K562 (cell line): Measurements from ENCODE around the gene MITF. TPM values are rescaled to one million over a fixed set of nuclear protein-coding genes. Genes with fewer than 3 reads are reported as not detected.

ENCODE experiments used
- ATAC-seq: fragments of 200-7000 bp; cut with Tn5 transposase; 3 replicates; pipeline ENCODE4 v1.9.1; 2020; ENCODE audit warnings: moderate library complexity
- BruUV-seq: library from RNA; stranded (reverse); fragments of 400-500 nt; replicated peaks from 2 replicates; lab custom pipeline; 2021; lab: Mats Ljungman, UMichigan
- CTCF ChIA-PET: fragments of 300-600 bp; formaldehyde crosslinking; extraction: SDS; loops from one replicate; lab custom pipeline; 2021; ENCODE audit warnings: low intra/inter-chr PET ratio; lab: Yijun Ruan, JAX
- POLR2A ChIA-PET: fragments of 300-600, 350-650 bp; sonication (Branson Sonifier 250); formaldehyde crosslinking; extraction: SDS; loops from one replicate; lab custom pipeline; 2021; ENCODE audit warnings: antibody characterized with exemption, inconsistent platforms; lab: Yijun Ruan, JAX
- DNase-seq, 4 experiments: peaks; one replicate each; pipeline versions ENCODE4 v3.0.0 to v3.0.0-alpha.2; 2011 to 2018; ENCODE audit warnings: low spot score in 3 of 4, mixed read lengths in 3 of 4; ENCODE audit errors: extremely low read depth in 1 of 4
- FAIRE-seq: peaks from 2 replicates; lab custom pipeline; 2011; peaks lifted over from hg19 to GRCh38; lab: Jason Lieb, UNC
- H2AFZ ChIP-seq: 2 replicates; pipeline ENCODE4 v1.6.0; 2011; ENCODE audit warnings: low read depth, low read length, control low read depth, inconsistent platforms
- H3K27ac ChIP-seq: fragments of 200-600 bp; 3 replicates; pipeline ENCODE4 v1.8.0; 2011; ENCODE audit warnings: low read depth, mild to moderate bottlenecking, control low read depth, inconsistent platforms, low read length, moderate library complexity, mixed read lengths; ENCODE audit errors: extremely low read depth
- H3K27me3 ChIP-seq, 2 experiments: fragments of 300-600 bp in 1 of 2; 2 replicates in 1 of 2; 3 replicates in 1 of 2; pipeline versions ENCODE4 v1.6.0 to v1.8.0; 2011; ENCODE audit warnings: inconsistent platforms in 2 of 2, low read length in 2 of 2, mild to moderate bottlenecking in 1 of 2, mixed read lengths in 1 of 2, moderate library complexity in 1 of 2; ENCODE audit not compliant: control insufficient read depth in 2 of 2, insufficient read depth in 2 of 2
- H3K36me3 ChIP-seq: fragments of 300-600 bp; 3 replicates; pipeline ENCODE4 v1.8.0; 2011; ENCODE audit warnings: mild to moderate bottlenecking, low read length, inconsistent platforms; ENCODE audit not compliant: control insufficient read depth, insufficient read depth
- H3K4me1 ChIP-seq, 2 experiments: fragments of 200-600 bp in 1 of 2; replicated peaks in 1 of 2; 2 replicates in 1 of 2; 3 replicates in 1 of 2; pipeline versions ENCODE4 v1.5.1 to v1.8.0; 2011; ENCODE audit warnings: inconsistent platforms in 2 of 2, low read length in 2 of 2, mild to moderate bottlenecking in 1 of 2, mixed read lengths in 1 of 2, moderate library complexity in 1 of 2; ENCODE audit not compliant: control insufficient read depth in 2 of 2, insufficient read depth in 2 of 2
- H3K4me2 ChIP-seq: 2 replicates; pipeline ENCODE4 v1.6.1; 2011; ENCODE audit warnings: low read length, control low read depth, inconsistent platforms, mixed read lengths; ENCODE audit not compliant: insufficient read depth
- H3K4me3 ChIP-seq: fragments of 200-600 bp; sonication (generic), shearing (Covaris generic); 2 replicates; pipeline ENCODE4 v1.5.1; 2016; ENCODE audit warnings: control low read depth, inconsistent platforms
- H3K79me2 ChIP-seq: fragments of 200-600 bp; 3 replicates; pipeline ENCODE4 v1.8.0; 2011; ENCODE audit warnings: low read length, inconsistent platforms; ENCODE audit not compliant: control insufficient read depth, insufficient read depth
- H3K9ac ChIP-seq, 2 experiments: 2 replicates each; pipeline versions ENCODE4 v1.6.0 to v1.6.1; 2011; ENCODE audit warnings: low read depth in 2 of 2, low read length in 2 of 2, control low read depth in 1 of 2, inconsistent platforms in 1 of 2, mild to moderate bottlenecking in 1 of 2, mixed read lengths in 1 of 2; ENCODE audit not compliant: insufficient read depth in 1 of 2
- H3K9me1 ChIP-seq: one replicate; pipeline ENCODE4 v1.6.0; 2011; ENCODE audit warnings: inconsistent platforms, mild to moderate bottlenecking, low read length, moderate library complexity; ENCODE audit not compliant: control insufficient read depth, insufficient read depth
- H3K9me3 ChIP-seq: replicated peaks from 2 replicates; pipeline ENCODE4 v1.5.1; 2011; ENCODE audit warnings: low read depth, low read length, inconsistent platforms; ENCODE audit not compliant: control insufficient read depth, insufficient read depth
- H4K20me1 ChIP-seq: replicated peaks from 2 replicates; pipeline ENCODE4 v1.6.1; 2011; ENCODE audit warnings: low read length, inconsistent platforms, mixed read lengths; ENCODE audit not compliant: control insufficient read depth, insufficient read depth
- BRD9 ChIP-seq: fragments of 450-650 bp; IDR thresholded peaks from 2 replicates; pipeline ENCODE4 v1.6.1; 2018; ENCODE audit warnings: low read depth; ENCODE audit not compliant: partially characterized antibody
- CBX5 ChIP-seq: IDR thresholded peaks from 2 replicates; pipeline ENCODE4 v1.6.1; 2014; ENCODE audit warnings: low read depth, borderline replicate concordance
- EWSR1 ChIP-seq: fragments of 450-650 bp; IDR thresholded peaks from 2 replicates; pipeline ENCODE4 v1.6.1; 2018; ENCODE audit warnings: borderline replicate concordance, mild to moderate bottlenecking, low read depth, moderate library complexity; ENCODE audit not compliant: partially characterized antibody
- HMBOX1 ChIP-seq: sonication (generic); IDR thresholded peaks from 2 replicates; pipeline ENCODE4 v1.6.1; 2016
- IFI16 ChIP-seq: fragments of 250-450 bp; sonication (Bioruptor Pico); IDR thresholded peaks from 2 replicates; pipeline ENCODE4 v2.1.2; 2022; ENCODE audit warnings: mild to moderate bottlenecking, inconsistent platforms
- MED1 ChIP-seq: sonication (generic); formaldehyde crosslinking; IDR thresholded peaks from 2 replicates; pipeline ENCODE4 v1.8.1; 2023; ENCODE audit warnings: missing genetic modification reagents, borderline replicate concordance
- PBX2 ChIP-seq, 2 experiments: IDR thresholded peaks in 1 of 2; conservative IDR thresholded peaks in 1 of 2; 2 replicates each; pipeline ENCODE4 v1.6.1; 2016; ENCODE audit warnings: low read depth in 2 of 2, mild to moderate bottlenecking in 1 of 2, missing compliant biosample characterization in 1 of 2, missing genetic modification characterization in 1 of 2, moderate library complexity in 1 of 2
- TAF1 ChIP-seq: IDR thresholded peaks from 2 replicates; pipeline ENCODE4 v1.6.1; 2011; ENCODE audit warnings: mild to moderate bottlenecking, low read length, moderate library complexity; ENCODE audit not compliant: insufficient read depth, control insufficient read depth, severe bottlenecking; ENCODE audit errors: extremely low read depth
- WGBS: fragments of 100-300 bp; shearing (Covaris generic); methylation state at CpG from one replicate; pipeline ENCODE4 v1.1.6; 2016; ENCODE audit warnings: low coverage, mixed read lengths; ENCODE audit not compliant: insufficient coverage; ENCODE audit errors: missing lambda C conversion rate; 5-methylcytosine and 5-hydroxymethylcytosine counted together
- in situ Hi-C: fragments of 300-500 bp; cut with MboI; formaldehyde crosslinking; loops from 4 replicates; pipeline ENCODE4 v1.15.0; 2018; ENCODE audit warnings: inconsistent platforms, mixed read lengths
- intact Hi-C: fragments of 100-400 bp; cut with micrococcal nuclease; formaldehyde crosslinking; loops from 2 replicates; pipeline ENCODE4 v1.14.2; 2022
- polyA plus RNA-seq, 8 experiments: library from polyadenylated mRNA; depleted of rRNA in 4 of 8; stranded (reverse) in 5 of 8; unstranded in 3 of 8; fragments of >200 nt; fragmentation: Nextera tagmentation in 2 of 8; fragmentation: Illumina TruSeq in 1 of 8; extraction: Ambion mirVana in 2 of 8; extraction: Trizol in 1 of 8; gene quantifications; 2 replicates each; pipeline versions ENCODE4 v1.2.1 to v1.2.3, GENCODE V29; 2011 to 2014; ENCODE audit warnings: inconsistent platforms in 1 of 8, missing spikeins in 1 of 8
- total RNA-seq, 7 experiments: library from RNA; depleted of rRNA in 6 of 7; stranded (reverse); fragments of >200 nt in 6 of 7; fragmentation: Illumina TruSeq in 2 of 7; extraction: Trizol in 2 of 7; gene quantifications; 2 replicates each; pipeline versions ENCODE4 v1.2.1 to v1.2.3, GENCODE V29; 2011 to 2021; ENCODE audit warnings: low replicate concordance in 1 of 7

The MITF gene
- total and polyA plus RNA-seq, 9 of the 15 experiments (the other 6 are each of a cell fraction or from before 2014, with no cell fraction given) = 5.6 to 14.9 (median 11.1) TPM

GRCh38 chr3:69755795-69756194 lies 16.5 kb downstream of the MITF start:
- Histone ChIP-seq H3K9ac (no peak overlapping the region), H3K4me2 (no peak overlapping the region), H3K27ac (no peak overlapping the region), H3K9me1 (no peaks in the 10 kb centered on the region), H2AFZ (no peak overlapping the region), H3K4me1 (no peaks in the 10 kb centered on the region), H3K79me2 (peaks cover 49% of the 10 kb centered on the region), H3K9me3 (peaks cover 6% of the 10 kb centered on the region), H4K20me1 (no peaks in the 10 kb centered on the region), H3K4me3 (no peak overlapping the region), H3K27me3 (no peaks in the 10 kb centered on the region), H3K36me3 (no peaks in the 10 kb centered on the region; the same call in 2 of the 3 replicates)
- 10% methylated on average over 1 of the region's 1 CpG for WGBS
- TF ChIP-seq MED1 (CRISPR knock-in tag) (no peak), IFI16 (CRISPR knock-in tag) (no peak)
- FAIRE-seq (peak; percentile 59), DNase-seq (no peak), ATAC-seq (no peak)
- intact Hi-C loops (no loop called here), in situ Hi-C loops (no loop called here)
- BruUV-seq = no TSS peak
- CTCF ChIA-PET = no interaction called here
- POLR2A ChIA-PET = no interaction called here

- no peaks in the 10 kb centered on the region for H3K9me1 ChIP-seq
- H2AFZ ChIP-seq = no peak overlapping the region
- intact Hi-C loops (no loop called here), in situ Hi-C loops (no loop called here)
- ATAC-seq = 0 out of 3 replicates have a peak, but pooled peaks have one; percentile 26
- ChIA-PET CTCF (no interaction called here), POLR2A (interaction anchor here (1.8 kb wide), 1 partner anchor 9 kb away, joined by 12 read pairs; no protein-coding TSS in a partner anchor)
- H3K9me3 ChIP-seq = no peaks in the 10 kb centered on the region
- H3K36me3 ChIP-seq = no peaks in the 10 kb centered on the region
- peaks cover 8 to 46% of the 10 kb centered on the region in 2 experiments for H3K4me1 ChIP-seq
- H3K4me3 ChIP-seq = no peak overlapping the region
- H4K20me1 ChIP-seq = no peaks in the 10 kb centered on the region; the same call in 1 of the 2 replicates
- H3K4me2 ChIP-seq = no peak overlapping the region; the same call in 1 of the 2 replicates
- no peak overlapping the region for H3K27ac ChIP-seq
- no peaks in the 10 kb centered on the region for H3K27me3 ChIP-seq
- whole genome bisulfite sequencing = 6% methylated on average over 2 of the region's 2 CpGs
- FAIRE-seq = peak; percentile 77
- no peak for DNase-seq
- BruUV-seq = no TSS peak
- no peak overlapping the region for H3K9ac ChIP-seq
- peaks cover 83% of the 10 kb centered on the region for H3K79me2 ChIP-seq
- peak; percentile 74 for TF ChIP-seq HMBOX1
- TF ChIP-seq PBX2 (CRISPR knock-in tag; IDR thresholded peaks at IDR 0.05; ENCODE audit: low read depth) = no peak
- TF ChIP-seq PBX2 (tag; conservative IDR thresholded peaks at IDR 0.05; ENCODE audit: low read depth) = peak; percentile 43; the same call in 1 of the 2 replicates
- no peak for TF ChIP-seq TAF1
- no peak for TF ChIP-seq CBX5
- TF ChIP-seq BRD9 = no peak
- TF ChIP-seq EWSR1 = no peak
Measured at GRCh38 chr3:69761896-69762767, 22.9 kb downstream of the MITF start.
